Activated CD4-positive, alpha-beta memory T cell treated with anti-CD3 and anti-CD28 coated beads for 36 hours (primary cell): ENCODE measurements around the gene SRSF3. TPM values are rescaled to one million over a fixed set of nuclear protein-coding genes. Genes with fewer than 3 reads are reported as not detected.
A peak's percentile ranks its signal among the peaks of the same experiment; 100 is the strongest.

Experiments used
- CTCF ChIA-PET: fragments of 350-600 bp; sonication (Branson Sonifier 250); formaldehyde crosslinking; loops from one replicate; lab custom pipeline; 2021; ENCODE audit warnings: antibody characterized with exemption, inconsistent platforms; lab: Charles Lee
- POLR2A ChIA-PET: fragments of 350-600 bp; sonication (Branson Sonifier 250); formaldehyde crosslinking; loops from one replicate; lab custom pipeline; 2021; ENCODE audit warnings: antibody characterized with exemption; lab: Charles Lee
- DNase-seq: peaks from one replicate; pipeline ENCODE4 v3.0.0-alpha.2; 2020
- H3K27ac Mint-ChIP-seq: one replicate; pipeline ENCODE4 v1.8.0; 2021; ENCODE audit warnings: mixed read lengths
- H3K27me3 Mint-ChIP-seq: one replicate; pipeline ENCODE4 v1.8.0; 2021; ENCODE audit warnings: mixed read lengths
- H3K36me3 Mint-ChIP-seq: one replicate; pipeline ENCODE4 v1.8.0; 2021; ENCODE audit warnings: mixed read lengths
- H3K4me1 Mint-ChIP-seq: one replicate; pipeline ENCODE4 v1.8.0; 2021; ENCODE audit warnings: low read depth, mixed read lengths
- H3K4me3 Mint-ChIP-seq: one replicate; pipeline ENCODE4 v1.8.0; 2021; ENCODE audit warnings: mild to moderate bottlenecking, mixed read lengths
- H3K9me3 Mint-ChIP-seq: one replicate; pipeline ENCODE4 v1.8.0; 2021; ENCODE audit warnings: mixed read lengths
- intact Hi-C: fragments of 100-400 bp; cut with micrococcal nuclease; formaldehyde crosslinking; loops from one replicate; pipeline ENCODE4 v1.15.1; 2023
- total RNA-seq, 2 experiments: library from RNA; stranded (reverse); gene quantifications; one replicate each; pipeline ENCODE4 v1.2.3, GENCODE V29; 2021

The SRSF3 gene
- total RNA-seq: 100 to 1,000 TPM; 390 to 392 TPM

DNA sequence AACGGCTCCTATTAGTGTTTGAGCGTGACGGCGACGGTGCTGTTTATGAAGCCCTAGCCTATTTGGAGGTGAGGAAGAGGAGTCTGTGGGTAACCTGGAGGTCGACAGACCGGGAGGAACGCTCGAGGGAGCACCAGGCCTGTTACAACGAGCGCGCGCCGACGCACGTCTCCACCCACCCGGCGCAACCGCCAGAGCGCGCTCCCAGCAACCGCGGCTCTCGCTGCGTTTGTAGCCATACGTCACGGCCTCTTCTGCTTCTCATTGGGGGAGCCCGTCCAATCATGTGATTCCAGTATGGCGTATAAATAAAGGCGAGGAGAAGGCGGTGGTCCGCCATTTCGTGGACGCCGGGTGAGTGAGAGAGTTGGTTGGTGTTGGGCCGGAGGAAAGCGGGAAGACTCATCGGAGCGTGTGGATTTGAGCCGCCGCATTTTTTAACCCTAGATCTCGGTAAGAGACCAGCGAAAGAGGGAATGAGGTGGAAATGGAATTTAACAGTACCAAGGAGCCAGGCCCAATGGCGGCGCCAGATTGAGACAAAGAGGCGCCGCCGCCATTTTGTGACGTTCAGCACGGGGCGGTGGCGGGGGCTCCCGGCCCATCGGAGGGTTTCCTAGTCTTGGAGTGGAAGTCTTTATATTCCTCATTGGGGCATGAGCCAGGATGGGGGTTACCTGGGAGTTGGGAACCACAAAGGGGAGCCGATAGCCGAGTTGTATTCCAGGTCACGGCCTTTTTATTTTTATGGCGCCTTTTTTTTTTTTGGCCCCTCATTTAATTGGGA lies at the start of gene SRSF3:
Gene SRSF3, plus strand, starts transcription at position 334 of the 787 bp plus-strand sequence. CDS start 2,401 bp downstream, outside the sequence.
- Mint-ChIP-seq H3K4me3 (peak within 1 kb of the TSS; percentile 96), H3K9me3 (no peaks in the 10 kb centered on the region), H3K27me3 (peaks cover 2% of the 10 kb centered on the region), H3K36me3 (peaks cover 52% of the 10 kb centered on the region), H3K4me1 (peaks cover 27% of the 10 kb centered on the region), H3K27ac (peak within 1 kb of the TSS; percentile 99)
- intact Hi-C loops: loop anchor here (1.0 to 10.0 kb wide), 7 partner anchors 47 to 581 kb away; partner anchors contain the start of genes KCTD20, MTCH1, PIM1 and PXT1
- POLR2A ChIA-PET: interaction anchor here (0.6 to 8.1 kb wide), 10 partner anchors 9 to 844 kb away, joined by 3 to 73 read pairs (median 4); partner anchors contain the start of gene KCTD20
- DNase-seq: peak; percentile 97
- CTCF ChIA-PET: interaction anchor here (1.4 kb wide), 1 partner anchor 188 kb away, joined by 3 read pairs; no protein-coding TSS in a partner anchor

DNA sequence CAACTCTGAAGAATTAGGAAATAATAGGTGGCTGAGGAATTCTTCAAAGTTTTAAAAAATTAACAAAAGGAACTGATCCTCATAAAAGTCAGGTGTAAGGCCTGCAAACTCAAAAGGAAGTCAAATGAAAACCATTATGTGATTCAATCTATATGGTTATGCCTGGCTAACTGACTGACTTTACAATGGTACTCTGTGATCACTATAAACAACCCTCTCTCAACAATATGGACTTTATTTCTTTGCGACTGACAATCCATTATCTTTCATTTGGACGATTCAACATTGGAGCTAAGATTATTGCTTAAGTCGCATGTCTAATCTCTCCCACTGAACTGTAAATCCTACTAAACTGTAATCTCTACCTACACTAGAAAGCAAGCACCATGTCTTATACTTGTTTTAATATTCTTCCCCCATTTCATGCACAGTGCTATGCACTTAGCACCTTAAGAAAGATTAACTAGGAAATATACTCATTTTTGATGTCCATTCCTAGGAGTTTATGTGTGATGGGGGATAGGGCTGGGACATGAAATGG lies 48.3 kb upstream of the SRSF3 start:
- ChIA-PET CTCF (no interaction called here), POLR2A (interaction anchor here (0.5 to 2.5 kb wide), 7 partner anchors 10 to 56 kb away, joined by 3 to 22 read pairs (median 4); no protein-coding TSS in a partner anchor)
- Mint-ChIP-seq H3K36me3 (peaks cover 21% of the 10 kb centered on the region), H3K4me3 (peak overlapping the region; percentile 96), H3K27ac (peak overlapping the region; percentile 97), H3K27me3 (no peaks in the 10 kb centered on the region), H3K9me3 (no peaks in the 10 kb centered on the region), H3K4me1 (peaks cover 47% of the 10 kb centered on the region)
- intact Hi-C loops: loop anchor here (2.0 to 5.0 kb wide), 2 partner anchors 123 to 136 kb away; no protein-coding TSS in a partner anchor
- DNase-seq: no peak

DNA sequence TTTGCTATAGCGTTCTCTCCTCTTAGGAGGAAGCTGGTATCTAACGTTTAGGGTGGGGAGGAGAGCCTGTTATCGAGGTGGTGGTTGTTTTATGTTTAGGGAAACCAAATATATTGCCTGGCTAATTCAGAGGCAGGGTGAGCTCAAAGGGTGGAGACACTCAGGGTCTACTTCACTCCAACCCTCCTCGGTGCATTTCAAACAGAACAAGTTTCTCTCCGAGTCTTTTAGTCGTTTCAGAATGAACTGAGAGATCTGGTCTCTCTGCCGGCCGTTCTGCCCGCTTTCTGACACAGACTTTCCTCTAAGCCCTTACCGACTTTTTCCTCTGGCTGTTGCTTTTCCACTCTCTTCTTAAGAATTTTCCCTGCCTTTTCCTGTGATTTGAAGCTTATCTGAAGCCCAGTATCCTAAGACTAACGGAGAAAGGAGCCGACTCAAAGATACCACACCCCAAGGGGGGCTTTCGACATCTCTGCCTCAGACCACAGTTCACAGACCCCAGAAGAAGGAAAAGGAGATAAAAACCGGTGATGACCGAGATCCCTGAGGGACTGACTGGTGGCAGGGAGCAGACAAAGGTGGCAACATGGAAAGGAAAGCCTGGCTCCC lies 47.7 kb upstream of the SRSF3 start:
- DNase-seq: peak; percentile 53
- CTCF ChIA-PET: no interaction called here
- intact Hi-C loops: loop anchor here (2.0 to 5.0 kb wide), 2 partner anchors 124 to 136 kb away; no protein-coding TSS in a partner anchor
- H3K4me1 Mint-ChIP-seq: peaks cover 44% of the 10 kb centered on the region
- H3K27me3 Mint-ChIP-seq: no peaks in the 10 kb centered on the region
- peaks cover 19% of the 10 kb centered on the region for H3K36me3 Mint-ChIP-seq
- peak overlapping the region; percentile 97 for H3K27ac Mint-ChIP-seq
- peak overlapping the region; percentile 96 for H3K4me3 Mint-ChIP-seq
- H3K9me3 Mint-ChIP-seq: no peaks in the 10 kb centered on the region
- POLR2A ChIA-PET: interaction anchor here (0.5 to 2.5 kb wide), 7 partner anchors 9 to 55 kb away, joined by 3 to 22 read pairs (median 4); no protein-coding TSS in a partner anchor

DNA sequence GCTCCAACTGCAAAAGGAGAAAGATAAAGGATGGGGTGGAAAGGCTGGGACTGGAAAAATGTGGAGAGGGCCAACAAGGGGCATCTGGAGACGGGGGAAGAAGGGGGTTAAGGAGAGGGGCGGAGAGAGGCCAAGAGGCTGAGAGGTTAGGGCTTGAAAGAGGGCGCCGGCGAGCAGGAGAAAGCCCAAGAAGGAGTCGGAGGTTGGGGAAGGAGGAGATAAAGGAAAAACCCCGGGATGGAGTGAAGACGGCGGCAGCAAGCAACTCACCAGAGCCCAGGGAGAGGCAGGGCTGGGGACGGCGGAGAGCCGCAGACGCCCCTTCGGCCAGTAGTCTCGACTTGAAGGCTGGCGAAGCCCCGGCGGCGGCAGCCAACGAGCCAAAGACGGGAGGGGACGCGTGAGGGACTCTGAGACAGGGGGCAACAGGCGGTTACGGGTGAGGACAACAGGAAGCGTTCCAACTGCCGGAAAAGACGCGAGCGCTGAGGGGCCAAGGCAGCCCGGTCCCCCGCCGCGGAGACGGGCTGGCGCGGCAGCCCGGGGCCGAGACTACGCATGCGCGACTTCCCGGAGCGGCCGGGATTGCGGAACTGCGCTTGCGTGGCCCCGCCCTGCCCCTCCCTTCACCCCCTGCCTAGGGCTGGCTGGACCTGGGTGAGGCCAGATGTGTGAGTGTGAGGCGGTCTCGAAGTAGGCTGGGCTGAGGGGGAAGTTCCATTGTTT lies 47.1 kb upstream of the SRSF3 start, which contains the start of gene STK38:
Gene STK38, minus strand, starts transcription at position 560 of the 726 bp plus-strand sequence. CDS start 7,277 bp downstream, outside the sequence.
- POLR2A ChIA-PET: interaction anchor here (0.7 to 2.5 kb wide), 5 partner anchors 47 to 55 kb away, joined by 3 to 22 read pairs (median 4); no protein-coding TSS in a partner anchor
- H3K4me1 Mint-ChIP-seq: peaks cover 41% of the 10 kb centered on the region
- intact Hi-C loops: loop anchor here (1.0 to 5.0 kb wide), 4 partner anchors 47 to 135 kb away; partner anchors contain the start of gene SRSF3
- no peaks in the 10 kb centered on the region for H3K27me3 Mint-ChIP-seq
- DNase-seq: peak; percentile 97
- CTCF ChIA-PET: no interaction called here
- peak within 1 kb of the TSS; percentile 96 for H3K4me3 Mint-ChIP-seq
- no peaks in the 10 kb centered on the region for H3K9me3 Mint-ChIP-seq
- H3K27ac Mint-ChIP-seq: peak within 1 kb of the TSS; percentile 97
- peaks cover 15% of the 10 kb centered on the region for H3K36me3 Mint-ChIP-seq

DNA sequence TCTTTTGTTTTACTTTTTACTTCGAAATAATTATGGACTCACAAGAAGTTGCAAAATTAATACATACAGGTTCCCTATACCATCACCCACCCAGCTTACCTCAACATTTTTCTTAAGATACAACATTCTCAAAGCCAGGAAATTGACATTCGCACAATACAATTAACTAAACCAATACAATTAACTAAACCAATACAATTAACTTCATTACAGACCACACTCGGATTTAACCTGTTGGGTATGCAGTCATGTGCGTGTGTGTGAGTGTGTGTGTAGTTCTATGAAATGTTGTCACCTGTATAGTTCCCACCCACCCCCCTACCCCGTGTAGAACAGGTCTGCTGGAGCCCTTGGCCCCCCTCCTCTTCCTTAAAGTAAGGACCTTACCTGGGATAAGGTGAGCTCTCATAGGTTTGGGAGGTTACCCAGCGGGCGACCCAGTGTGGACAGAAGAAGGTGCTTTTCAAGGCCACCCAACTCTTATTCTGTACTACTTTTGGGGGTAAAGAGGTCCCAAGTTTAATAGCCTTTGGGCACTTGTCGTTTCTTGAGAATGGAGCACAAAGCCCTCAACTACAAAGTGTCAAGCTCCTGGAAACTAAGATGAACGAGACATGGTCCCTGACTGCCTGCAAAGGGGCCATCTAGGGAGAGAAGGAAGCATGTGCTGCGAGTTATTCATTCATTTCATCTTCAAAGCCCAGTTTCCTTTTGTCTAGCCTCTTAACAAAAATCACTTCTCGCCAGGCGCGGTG lies 46.3 kb upstream of the SRSF3 start:
- peak overlapping the region; percentile 96 for H3K4me3 Mint-ChIP-seq
- H3K36me3 Mint-ChIP-seq: peaks cover 15% of the 10 kb centered on the region
- CTCF ChIA-PET: no interaction called here
- H3K27me3 Mint-ChIP-seq: no peaks in the 10 kb centered on the region
- intact Hi-C loops: loop anchor here (1.0 to 5.0 kb wide), 4 partner anchors 46 to 134 kb away; partner anchors contain the start of gene SRSF3
- peak; percentile 18 for DNase-seq
- H3K27ac Mint-ChIP-seq: peak overlapping the region; percentile 97
- POLR2A ChIA-PET: interaction anchor here (0.7 to 0.8 kb wide), 2 partner anchors 26 to 50 kb away, joined by 3 to 4 read pairs; no protein-coding TSS in a partner anchor
- H3K9me3 Mint-ChIP-seq: no peaks in the 10 kb centered on the region
- peaks cover 41% of the 10 kb centered on the region for H3K4me1 Mint-ChIP-seq

DNA sequence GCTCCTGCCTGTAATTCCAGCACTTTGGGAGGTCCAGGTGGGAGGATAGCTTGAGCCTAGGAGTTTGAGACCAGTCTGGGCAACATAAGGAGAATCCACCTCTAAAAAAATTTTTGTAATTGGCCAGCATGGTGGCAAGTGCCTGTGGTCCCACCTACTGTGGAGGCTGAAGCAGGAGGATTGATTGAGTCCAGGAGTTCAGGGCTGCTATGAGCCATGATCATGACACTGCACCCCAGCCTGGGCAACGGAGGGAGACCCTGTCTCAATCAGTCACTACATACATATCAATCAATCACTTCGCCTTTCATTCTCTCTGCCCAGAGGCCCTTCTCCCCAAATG lies 45.8 kb upstream of the SRSF3 start:
- ChIA-PET POLR2A (interaction anchor here (0.7 to 0.8 kb wide), 2 partner anchors 27 to 57 kb away, joined by 3 to 4 read pairs; no protein-coding TSS in a partner anchor), CTCF (no interaction called here)
- Mint-ChIP-seq H3K36me3 (peaks cover 12% of the 10 kb centered on the region), H3K4me1 (peaks cover 37% of the 10 kb centered on the region), H3K4me3 (peak overlapping the region; percentile 35), H3K9me3 (no peaks in the 10 kb centered on the region), H3K27me3 (no peaks in the 10 kb centered on the region), H3K27ac (peak overlapping the region; percentile 97)
- intact Hi-C loops: loop anchor here (5.0 kb wide), 1 partner anchor 134 kb away; no protein-coding TSS in a partner anchor
- DNase-seq: peak; percentile 30

DNA sequence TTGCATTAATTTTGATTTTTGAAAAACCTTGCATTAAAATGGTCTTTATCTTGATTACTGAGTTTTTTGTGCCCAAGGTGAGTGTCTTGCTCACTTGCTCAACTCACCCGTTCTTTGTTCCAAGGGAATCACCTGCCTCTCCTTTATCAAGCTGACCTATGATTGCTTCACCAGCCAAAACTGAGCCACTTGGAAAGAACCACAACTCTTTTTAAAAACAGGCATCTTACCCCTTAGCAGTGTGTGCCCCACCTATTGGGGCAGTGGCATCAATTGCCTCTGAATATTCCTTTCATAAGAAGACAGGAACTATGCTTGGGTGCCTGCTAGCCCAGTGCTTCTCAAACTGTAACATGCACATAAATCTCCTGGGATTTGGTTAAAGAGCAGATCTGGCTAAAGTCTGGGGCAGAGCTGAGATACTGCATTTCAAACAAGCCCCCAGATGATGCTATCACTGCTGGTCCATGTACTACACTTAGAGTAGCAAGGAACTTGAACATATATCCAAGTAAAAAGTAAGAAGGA lies 43.6 kb upstream of the SRSF3 start:
- peaks cover 6% of the 10 kb centered on the region for H3K36me3 Mint-ChIP-seq
- no peak for DNase-seq
- H3K4me1 Mint-ChIP-seq: peaks cover 19% of the 10 kb centered on the region
- no peaks in the 10 kb centered on the region for H3K9me3 Mint-ChIP-seq
- H3K27me3 Mint-ChIP-seq: no peaks in the 10 kb centered on the region
- CTCF ChIA-PET: no interaction called here
- no peak overlapping the region for H3K4me3 Mint-ChIP-seq
- intact Hi-C loops: no loop called here
- no peak overlapping the region for H3K27ac Mint-ChIP-seq
- POLR2A ChIA-PET: no interaction called here

DNA sequence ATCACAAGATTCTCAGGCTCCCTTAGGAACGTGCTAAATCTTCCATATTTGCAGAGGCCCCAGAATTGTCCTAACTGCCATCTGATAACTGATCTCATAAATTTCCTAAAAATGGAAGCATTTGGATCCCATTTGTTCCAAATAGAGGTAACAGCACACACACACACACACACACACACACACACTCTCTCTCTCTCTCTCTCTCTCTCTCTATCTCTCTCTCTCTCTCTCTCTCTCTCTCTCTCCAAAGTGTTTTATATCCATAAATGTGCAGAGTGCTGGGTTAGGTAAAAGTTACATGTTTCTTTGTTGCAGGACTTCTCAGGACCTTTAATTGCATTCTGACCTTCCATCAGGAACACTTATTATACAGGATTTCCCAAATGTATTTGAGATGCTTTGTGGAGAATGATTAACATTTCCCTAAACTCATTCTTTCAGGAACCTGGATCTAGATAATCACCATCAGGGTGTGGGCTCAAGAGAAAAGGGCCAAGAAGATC lies 38.4 kb upstream of the SRSF3 start:
- intact Hi-C loops: no loop called here
- H3K4me3 Mint-ChIP-seq: no peak overlapping the region
- POLR2A ChIA-PET: interaction anchor here (0.6 to 0.7 kb wide), 2 partner anchors 10 to 13 kb away, joined by 3 read pairs; no protein-coding TSS in a partner anchor
- H3K4me1 Mint-ChIP-seq: no peaks in the 10 kb centered on the region
- CTCF ChIA-PET: no interaction called here
- H3K27ac Mint-ChIP-seq: no peak overlapping the region
- H3K27me3 Mint-ChIP-seq: no peaks in the 10 kb centered on the region
- DNase-seq: no peak
- no peaks in the 10 kb centered on the region for H3K36me3 Mint-ChIP-seq
- no peaks in the 10 kb centered on the region for H3K9me3 Mint-ChIP-seq

DNA sequence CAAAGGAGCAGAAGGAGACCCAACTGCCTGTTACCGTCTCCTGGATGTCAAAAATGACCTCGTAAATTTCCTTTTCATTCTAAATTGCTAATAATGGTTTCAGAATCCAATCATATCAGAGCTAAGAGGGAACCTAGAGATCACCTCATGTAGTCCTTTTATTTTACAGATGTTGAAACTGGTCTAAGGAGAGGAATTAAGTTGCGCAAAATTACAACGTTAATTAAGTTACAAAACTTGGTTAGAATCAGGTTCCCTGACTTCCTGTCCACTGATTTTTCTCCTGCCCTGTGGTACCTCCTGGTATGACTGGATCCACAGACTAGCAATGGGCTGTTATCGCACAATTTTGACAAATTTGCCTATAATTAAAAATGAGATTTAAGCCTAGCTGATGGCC lies 37.9 kb upstream of the SRSF3 start:
- Mint-ChIP-seq H3K36me3 (no peaks in the 10 kb centered on the region), H3K27me3 (no peaks in the 10 kb centered on the region), H3K4me3 (no peak overlapping the region), H3K9me3 (no peaks in the 10 kb centered on the region), H3K4me1 (no peaks in the 10 kb centered on the region), H3K27ac (no peak overlapping the region)
- POLR2A ChIA-PET: no interaction called here
- intact Hi-C loops: no loop called here
- CTCF ChIA-PET: interaction anchor here (0.6 kb wide), 1 partner anchor 431 kb away, joined by 4 read pairs; no protein-coding TSS in a partner anchor
- no peak for DNase-seq

DNA sequence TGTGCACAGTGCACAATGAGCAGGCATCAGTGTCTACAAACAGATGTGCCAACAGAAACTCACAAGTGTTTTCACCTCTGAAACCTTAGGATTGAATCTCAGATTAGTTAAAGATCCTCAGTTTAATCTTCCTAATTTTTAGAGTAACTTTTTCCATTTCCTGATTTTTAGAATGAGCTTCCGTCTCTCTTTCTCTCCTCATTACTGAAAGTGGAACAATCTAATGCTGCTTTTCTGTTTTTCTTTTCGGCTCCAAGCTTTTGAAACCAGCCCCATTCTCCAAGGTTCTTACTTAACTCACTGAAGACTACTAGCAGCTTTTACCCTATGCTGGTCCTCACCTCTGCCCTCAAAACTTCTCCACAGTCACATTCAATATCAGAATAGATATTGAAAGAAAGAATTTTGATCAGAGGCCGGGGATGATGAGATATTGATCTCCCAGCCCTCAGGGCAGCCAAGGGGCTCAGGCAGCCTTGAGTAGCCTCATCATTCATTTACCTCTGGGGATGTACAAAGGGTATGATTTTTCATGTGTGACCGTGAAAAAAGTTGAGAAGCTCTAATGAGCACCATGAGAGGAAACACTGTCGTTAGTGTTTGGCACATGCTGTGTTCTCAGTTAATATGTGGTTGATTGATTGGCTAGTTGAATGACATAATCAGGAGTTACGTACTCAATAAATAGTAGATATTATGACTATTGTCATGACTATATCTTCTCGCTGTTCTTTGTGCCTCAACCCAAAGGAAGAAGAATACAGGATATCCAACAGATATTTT lies 35.0 kb upstream of the SRSF3 start:
- ChIA-PET CTCF (no interaction called here), POLR2A (no interaction called here)
- H3K27ac Mint-ChIP-seq: no peak overlapping the region
- H3K27me3 Mint-ChIP-seq: no peaks in the 10 kb centered on the region
- no peak overlapping the region for H3K4me3 Mint-ChIP-seq
- no peaks in the 10 kb centered on the region for H3K36me3 Mint-ChIP-seq
- no peaks in the 10 kb centered on the region for H3K4me1 Mint-ChIP-seq
- no peak for DNase-seq
- intact Hi-C loops: no loop called here
- H3K9me3 Mint-ChIP-seq: no peaks in the 10 kb centered on the region
